K562 (cell line): ENCODE measurements around the gene MAP3K15. TPM values are rescaled to one million over a fixed set of nuclear protein-coding genes. Genes with fewer than 3 reads are reported as not detected.
A peak's percentile ranks its signal among the peaks of the same experiment; 100 is the strongest.

Experiments used
- ATAC-seq: fragments of 200-7000 bp; cut with Tn5 transposase; 3 replicates; pipeline ENCODE4 v1.9.1; 2020; ENCODE audit warnings: moderate library complexity
- BruUV-seq: library from RNA; stranded (reverse); fragments of 400-500 nt; replicated peaks from 2 replicates; lab custom pipeline; 2021; lab: Mats Ljungman, UMichigan
- CTCF ChIA-PET: fragments of 300-600 bp; formaldehyde crosslinking; extraction: SDS; loops from one replicate; lab custom pipeline; 2021; ENCODE audit warnings: low intra/inter-chr PET ratio; lab: Yijun Ruan, JAX
- POLR2A ChIA-PET: fragments of 300-600, 350-650 bp; sonication (Branson Sonifier 250); formaldehyde crosslinking; extraction: SDS; loops from one replicate; lab custom pipeline; 2021; ENCODE audit warnings: antibody characterized with exemption, inconsistent platforms; lab: Yijun Ruan, JAX
- DNase-seq, 4 experiments: peaks; one replicate each; pipeline versions ENCODE4 v3.0.0 to v3.0.0-alpha.2; 2011 to 2018; ENCODE audit warnings: low spot score in 3 of 4, mixed read lengths in 3 of 4; ENCODE audit errors: extremely low read depth in 1 of 4
- FAIRE-seq: peaks from 2 replicates; lab custom pipeline; 2011; peaks lifted over from hg19 to GRCh38; lab: Jason Lieb, UNC
- H2AFZ ChIP-seq: 2 replicates; pipeline ENCODE4 v1.6.0; 2011; ENCODE audit warnings: low read depth, low read length, control low read depth, inconsistent platforms
- H3K27ac ChIP-seq: fragments of 200-600 bp; 3 replicates; pipeline ENCODE4 v1.8.0; 2011; ENCODE audit warnings: low read depth, mild to moderate bottlenecking, control low read depth, inconsistent platforms, low read length, moderate library complexity, mixed read lengths; ENCODE audit errors: extremely low read depth
- H3K27me3 ChIP-seq, 2 experiments: fragments of 300-600 bp in 1 of 2; 2 replicates in 1 of 2; 3 replicates in 1 of 2; pipeline versions ENCODE4 v1.6.0 to v1.8.0; 2011; ENCODE audit warnings: inconsistent platforms in 2 of 2, low read length in 2 of 2, mild to moderate bottlenecking in 1 of 2, mixed read lengths in 1 of 2, moderate library complexity in 1 of 2; ENCODE audit not compliant: control insufficient read depth in 2 of 2, insufficient read depth in 2 of 2
- H3K36me3 ChIP-seq: fragments of 300-600 bp; 3 replicates; pipeline ENCODE4 v1.8.0; 2011; ENCODE audit warnings: mild to moderate bottlenecking, low read length, inconsistent platforms; ENCODE audit not compliant: control insufficient read depth, insufficient read depth
- H3K4me1 ChIP-seq, 2 experiments: fragments of 200-600 bp in 1 of 2; replicated peaks in 1 of 2; 2 replicates in 1 of 2; 3 replicates in 1 of 2; pipeline versions ENCODE4 v1.5.1 to v1.8.0; 2011; ENCODE audit warnings: inconsistent platforms in 2 of 2, low read length in 2 of 2, mild to moderate bottlenecking in 1 of 2, mixed read lengths in 1 of 2, moderate library complexity in 1 of 2; ENCODE audit not compliant: control insufficient read depth in 2 of 2, insufficient read depth in 2 of 2
- H3K4me2 ChIP-seq: 2 replicates; pipeline ENCODE4 v1.6.1; 2011; ENCODE audit warnings: low read length, control low read depth, inconsistent platforms, mixed read lengths; ENCODE audit not compliant: insufficient read depth
- H3K4me3 ChIP-seq: fragments of 200-600 bp; sonication (generic), shearing (Covaris generic); 2 replicates; pipeline ENCODE4 v1.5.1; 2016; ENCODE audit warnings: control low read depth, inconsistent platforms
- H3K79me2 ChIP-seq: fragments of 200-600 bp; 3 replicates; pipeline ENCODE4 v1.8.0; 2011; ENCODE audit warnings: low read length, inconsistent platforms; ENCODE audit not compliant: control insufficient read depth, insufficient read depth
- H3K9ac ChIP-seq, 2 experiments: 2 replicates each; pipeline versions ENCODE4 v1.6.0 to v1.6.1; 2011; ENCODE audit warnings: low read depth in 2 of 2, low read length in 2 of 2, control low read depth in 1 of 2, inconsistent platforms in 1 of 2, mild to moderate bottlenecking in 1 of 2, mixed read lengths in 1 of 2; ENCODE audit not compliant: insufficient read depth in 1 of 2
- H3K9me1 ChIP-seq: one replicate; pipeline ENCODE4 v1.6.0; 2011; ENCODE audit warnings: inconsistent platforms, mild to moderate bottlenecking, low read length, moderate library complexity; ENCODE audit not compliant: control insufficient read depth, insufficient read depth
- H3K9me3 ChIP-seq: replicated peaks from 2 replicates; pipeline ENCODE4 v1.5.1; 2011; ENCODE audit warnings: low read depth, low read length, inconsistent platforms; ENCODE audit not compliant: control insufficient read depth, insufficient read depth
- H4K20me1 ChIP-seq: replicated peaks from 2 replicates; pipeline ENCODE4 v1.6.1; 2011; ENCODE audit warnings: low read length, inconsistent platforms, mixed read lengths; ENCODE audit not compliant: control insufficient read depth, insufficient read depth
- CEBPB ChIP-seq: fragments of 450-650 bp; IDR thresholded peaks from 2 replicates; pipeline ENCODE4 v1.6.1; 2016; ENCODE audit warnings: missing genetic modification characterization, missing compliant biosample characterization
- CTCF ChIP-seq, 3 experiments: IDR thresholded peaks in 2 of 3; conservative IDR thresholded peaks in 1 of 3; 2 replicates each; pipeline ENCODE4 v1.5.1; 2011 to 2012; ENCODE audit warnings: low read length in 3 of 3, mild to moderate bottlenecking in 3 of 3, control low read depth in 2 of 3, improper control_type of control experiment in 1 of 3, inconsistent platforms in 1 of 3, low read depth in 1 of 3, mixed read lengths in 1 of 3, moderate library complexity in 1 of 3; ENCODE audit not compliant: insufficient read depth in 2 of 3
- DEAF1 ChIP-seq: fragments of 450-650 bp; formaldehyde crosslinking; IDR thresholded peaks from 2 replicates; pipeline ENCODE4 v1.4.0; 2020; ENCODE audit warnings: mild to moderate bottlenecking, moderate library complexity
- HINFP ChIP-seq: fragments of 450-650 bp; conservative IDR thresholded peaks from 2 replicates; pipeline ENCODE4 v1.6.1; 2016; ENCODE audit warnings: missing genetic modification characterization, low read depth, mild to moderate bottlenecking, control low read depth, missing compliant biosample characterization
- PPARD ChIP-seq: fragments of 250-450 bp; sonication (Bioruptor Pico); IDR thresholded peaks from 2 replicates; pipeline ENCODE4 v1.8.0; 2022; ENCODE audit warnings: inconsistent platforms, mild to moderate bottlenecking, moderate library complexity
- RAD21 ChIP-seq, 2 experiments: fragments of 250-450 bp in 1 of 2; fragments of 450-650 bp in 1 of 2; sonication (Bioruptor Pico) in 1 of 2; formaldehyde crosslinking in 1 of 2; IDR thresholded peaks in 1 of 2; conservative IDR thresholded peaks in 1 of 2; 2 replicates each; pipeline versions ENCODE4 v1.4.0 to v1.8.0; 2020 to 2022; ENCODE audit warnings: mild to moderate bottlenecking in 2 of 2, moderate library complexity in 1 of 2
- SFPQ ChIP-seq: fragments of 200-400 bp; formaldehyde crosslinking; IDR thresholded peaks from 2 replicates; pipeline ENCODE4 v1.6.1; 2017; ENCODE audit warnings: mild to moderate bottlenecking, low read depth, low read length, moderate library complexity
- WGBS: fragments of 100-300 bp; shearing (Covaris generic); methylation state at CpG from one replicate; pipeline ENCODE4 v1.1.6; 2016; ENCODE audit warnings: low coverage, mixed read lengths; ENCODE audit not compliant: insufficient coverage; ENCODE audit errors: missing lambda C conversion rate; 5-methylcytosine and 5-hydroxymethylcytosine counted together
- in situ Hi-C: fragments of 300-500 bp; cut with MboI; formaldehyde crosslinking; loops from 4 replicates; pipeline ENCODE4 v1.15.0; 2018; ENCODE audit warnings: inconsistent platforms, mixed read lengths
- intact Hi-C: fragments of 100-400 bp; cut with micrococcal nuclease; formaldehyde crosslinking; loops from 2 replicates; pipeline ENCODE4 v1.14.2; 2022
- polyA plus RNA-seq, 8 experiments: library from polyadenylated mRNA; depleted of rRNA in 4 of 8; stranded (reverse) in 5 of 8; unstranded in 3 of 8; fragments of >200 nt; fragmentation: Nextera tagmentation in 2 of 8; fragmentation: Illumina TruSeq in 1 of 8; extraction: Ambion mirVana in 2 of 8; extraction: Trizol in 1 of 8; gene quantifications; 2 replicates each; pipeline versions ENCODE4 v1.2.1 to v1.2.3, GENCODE V29; 2011 to 2014; ENCODE audit warnings: inconsistent platforms in 1 of 8, missing spikeins in 1 of 8
- total RNA-seq, 7 experiments: library from RNA; depleted of rRNA in 6 of 7; stranded (reverse); fragments of >200 nt in 6 of 7; fragmentation: Illumina TruSeq in 2 of 7; extraction: Trizol in 2 of 7; gene quantifications; 2 replicates each; pipeline versions ENCODE4 v1.2.1 to v1.2.3, GENCODE V29; 2011 to 2021; ENCODE audit warnings: low replicate concordance in 1 of 7

MAP3K15 gene
- total and polyA plus RNA-seq, 9 of the 15 experiments (the other 6 are each of a cell fraction or from before 2014, with no cell fraction given) = 0.03 to 0.29 (median 0.14) TPM; not detected in 5

GRCh38 chrX:19544693-19545305 lies 29.5 kb upstream of the MAP3K15 start:
- peak; percentile 59 for FAIRE-seq
- TF ChIP-seq SFPQ (no peak), HINFP (no peak), PPARD (CRISPR knock-in tag) (no peak), DEAF1 (CRISPR knock-in tag) (peak; percentile 35; the same call in 1 of the 2 replicates), CEBPB (tag) (no peak), RAD21 (CRISPR knock-in tag; conservative IDR thresholded peaks at IDR 0.05 in 1 of 2, IDR thresholded peaks at IDR 0.05 in 1 of 2) (peak; percentile 61 to 78), CTCF (IDR thresholded peaks at IDR 0.05 in 2 of 3, conservative IDR thresholded peaks at IDR 0.05 in 1 of 3; ENCODE audit: insufficient read depth in 2 of 3, low read depth in 1 of 3, low read length in 3 of 3) (peak; percentile 47 to 77 (median 66); a peak in 5 of 6 replicates)

More at GRCh38 chrX:19544693-19545305, 29.5 kb upstream of the MAP3K15 start:
- Histone ChIP-seq H3K9me3 (no peaks in the 10 kb centered on the region), H3K79me2 (no peaks in the 10 kb centered on the region), H4K20me1 (no peaks in the 10 kb centered on the region; the same call in 1 of the 2 replicates), H3K4me3 (no peak overlapping the region), H3K9ac (no peak overlapping the region), H3K9me1 (no peaks in the 10 kb centered on the region), H2AFZ (no peak overlapping the region), H3K27me3 (peaks cover 0 to 32% of the 10 kb centered on the region in 2 experiments; a peak in 2 of 5 replicates), H3K36me3 (no peaks in the 10 kb centered on the region), H3K4me2 (no peak overlapping the region), H3K4me1 (no peaks in the 10 kb centered on the region), H3K27ac (no peak overlapping the region)
- peak; percentile 87 for ATAC-seq
- POLR2A ChIA-PET = interaction anchor here (0.5 to 0.6 kb wide), 2 partner anchors 9 to 487 kb away, joined by 3 to 5 read pairs; no protein-coding TSS in a partner anchor
- DNase-seq = peak; percentile 41 to 63 (median 48)
- no TSS peak for BruUV-seq
- CTCF ChIA-PET = no interaction called here
- in situ Hi-C loops = no loop called here
- WGBS = 2% methylated on average over 8 of the region's 8 CpGs
- intact Hi-C loops = loop anchor here (5.0 kb wide), 1 partner anchor 343 kb away; the partner anchor contains the start of gene SH3KBP1
